Peyer's patch (tissue), 4 donors: ENCODE results near the gene SYT13.

Source experiments
- CTCF ChIP-seq, 6 experiments: fragments of 450-650 bp in 4 of 6; fragments of 200-600 bp in 2 of 6; sonication (generic) in 1 of 6; IDR thresholded peaks; one replicate each; pipeline ENCODE4 v1.5.1; 2017 to 2019; ENCODE audit warnings: antibody characterized with exemption in 6 of 6, mild to moderate bottlenecking in 3 of 6, moderate library complexity in 1 of 6
- POLR2A ChIP-seq, 2 donors: fragments of 450-650 bp; IDR thresholded peaks; one replicate each; pipeline ENCODE4 v1.5.1; 2017; ENCODE audit warnings: antibody characterized with exemption in 2 of 2, mild to moderate bottlenecking in 2 of 2, moderate library complexity in 2 of 2

GRCh38 chr11:45252877-45253276 is 33.3 kb downstream of the SYT13 start:
- TF ChIP-seq CTCF (IDR thresholded peaks at IDR 0.05), result no peak
- no peak for TF ChIP-seq POLR2A (IDR thresholded peaks at IDR 0.05)
